ENCODE results near the gene RNF123.

DNA sequence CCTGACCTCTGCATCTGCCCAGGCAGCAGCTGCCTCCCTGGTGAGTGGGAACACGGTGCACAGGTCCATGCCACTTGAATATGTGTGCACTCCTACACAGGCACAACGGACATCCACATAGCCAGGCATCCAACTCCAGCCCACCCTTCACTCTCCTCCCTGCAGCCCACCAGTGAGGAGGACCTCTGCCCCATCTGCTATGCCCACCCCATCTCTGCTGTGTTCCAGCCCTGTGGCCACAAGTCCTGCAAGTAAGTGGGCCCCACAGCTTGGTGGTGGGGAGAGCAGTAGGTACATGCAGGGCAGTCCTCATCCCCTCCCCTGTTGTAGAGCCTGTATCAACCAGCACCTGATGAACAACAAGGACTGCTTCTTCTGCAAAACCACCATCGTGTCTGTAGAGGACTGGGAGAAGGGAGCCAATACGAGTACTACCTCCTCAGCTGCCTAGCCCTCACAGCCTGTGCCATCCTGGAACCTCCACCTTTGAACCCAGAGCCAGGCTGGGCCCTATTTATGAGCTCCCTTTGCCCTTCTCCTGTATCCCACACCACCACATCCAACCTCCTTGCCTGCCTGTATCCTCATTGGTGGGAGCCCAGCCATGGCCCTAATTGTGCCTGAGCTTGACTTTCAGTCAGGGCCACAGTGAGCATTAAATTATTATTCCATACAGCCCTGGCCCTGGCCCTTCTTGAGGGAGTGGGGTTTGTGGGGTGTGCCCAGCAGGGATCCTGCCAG, 31.7 kb downstream of the RNF123 start:
- TF ChIP-seq EZH2 (IDR thresholded peaks at IDR 0.05; ENCODE audit: borderline replicate concordance, low read length) = no peak
- TF ChIP-seq CTCF (IDR thresholded peaks at IDR 0.05; ENCODE audit: low read length) = no peak

Measured in OCI-LY1 (cell line).